Left lobe of liver (tissue), 2 donors: Measurements from ENCODE around the gene KLHL34. TPM values are rescaled to one million over a fixed set of nuclear protein-coding genes. Genes with fewer than 3 reads are reported as not detected.

Experiments
- ATAC-seq: fragments of 200-7000 bp; cut with Tn5 transposase; one replicate; pipeline ENCODE4 v1.9.1; 2020; ENCODE audit warnings: mild to moderate bottlenecking, moderate library complexity
- DNase-seq: peaks from one replicate; pipeline ENCODE4 v3.0.0-alpha.2; 2020; ENCODE audit warnings: low spot score
- total RNA-seq: library from RNA; stranded (reverse); gene quantifications from one replicate; pipeline ENCODE4 v1.2.1, GENCODE V29; 2021
- donor health status: DM: no; HTN: no; CAD: no; lungs with moderate emphysema.
- donor health status: DM: no; HTN: yes; CAD: no.

KLHL34 gene
- total RNA-seq, 1 donor from 2014 or later = 0.33 TPM

GRCh38 chrX:21656587-21657317 lies 1.4 kb downstream of the KLHL34 start:
- ATAC-seq (no peak), DNase-seq (no peak)

GRCh38 chrX:21655901-21656586 lies 2.1 kb downstream of the KLHL34 start:
- ATAC-seq (no peak), DNase-seq (no peak)

- DNase-seq (no peak), ATAC-seq (no peak)
Measured at GRCh38 chrX:21645886-21646285, 12.2 kb downstream of the KLHL34 start.

GRCh38 chrX:21645431-21645830 lies 12.7 kb downstream of the KLHL34 start:
- peak; percentile 63 for ATAC-seq

GRCh38 chrX:21639775-21640174 lies 18.4 kb downstream of the KLHL34 start:
- no peak for ATAC-seq
- no peak for DNase-seq

More at GRCh38 chrX:21645431-21645830, 12.7 kb downstream of the KLHL34 start:
- DNase-seq = no peak

GRCh38 chrX:21638311-21638710 lies 19.8 kb downstream of the KLHL34 start:
- ATAC-seq (no peak), DNase-seq (no peak)

GRCh38 chrX:21632027-21632426 lies 26.1 kb downstream of the KLHL34 start:
- no peak for DNase-seq
- ATAC-seq = no peak

GRCh38 chrX:21623778-21624501 lies 34.2 kb downstream of the KLHL34 start:
- no peak for DNase-seq
- ATAC-seq = no peak

- no peak for ATAC-seq
- DNase-seq = no peak
Measured at GRCh38 chrX:21620234-21620633, 37.9 kb downstream of the KLHL34 start.

- DNase-seq = no peak
- no peak for ATAC-seq
Measured at GRCh38 chrX:21616386-21616785, 41.7 kb downstream of the KLHL34 start.

GRCh38 chrX:21612154-21612553 lies 46.0 kb downstream of the KLHL34 start:
- peak; percentile 63 for ATAC-seq
- DNase-seq = no peak

GRCh38 chrX:21610168-21610567 lies 48.0 kb downstream of the KLHL34 start:
- no peak for ATAC-seq
- no peak for DNase-seq

- DNase-seq (no peak), ATAC-seq (no peak)
Measured at GRCh38 chrX:21606002-21606401, 52.1 kb downstream of the KLHL34 start.

Other genes starting within 250 kb of the KLHL34 start
- gene SMPX, start 99.8 kb upstream of the KLHL34 start, total RNA-seq = 0.96 TPM
- 11.5 TPM for gene MBTPS2, start 181.3 kb upstream of the KLHL34 start, total RNA-seq
- gene YY2, start 197.7 kb upstream of the KLHL34 start, total RNA-seq = 0.53 TPM